ENCODE results near the gene ADAMTS5.

ADAMTS5 gene

DNA sequence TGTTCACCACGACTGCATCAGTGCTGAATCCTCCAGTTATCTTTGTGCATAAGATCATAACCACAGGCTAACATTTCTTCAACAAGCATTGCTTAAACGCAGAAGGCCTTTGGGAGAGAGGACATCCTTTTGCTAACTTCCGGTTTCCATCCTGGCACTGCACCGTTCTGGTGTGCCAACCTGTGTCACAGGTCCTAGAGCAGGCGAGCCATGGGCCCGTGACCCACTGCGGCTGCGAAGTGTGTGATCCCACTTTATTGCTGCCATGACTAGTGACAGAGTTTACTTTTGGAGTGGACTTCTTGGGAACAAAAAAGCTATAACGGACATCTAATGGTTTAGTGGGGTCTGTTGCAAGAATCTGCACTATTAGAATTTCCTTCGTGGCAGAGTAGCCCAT, 42.9 kb downstream of the ADAMTS5 start:
- Histone ChIP-seq H3K27me3 (replicated peaks) (no peaks in the 10 kb centered on the region), H3K27ac (no peak overlapping the region), H3K36me3 (replicated peaks) (no peaks in the 10 kb centered on the region), H3K4me3 (ENCODE audit: low read depth, low read length) (no peak overlapping the region)
- in situ Hi-C loops (cut with HindIII; ENCODE audit: low pct_ligation_motif_present, low sequenced_read_pairs), result no loop called here
- no peak for DNase-seq
- TF ChIP-seq, protein P1, sequence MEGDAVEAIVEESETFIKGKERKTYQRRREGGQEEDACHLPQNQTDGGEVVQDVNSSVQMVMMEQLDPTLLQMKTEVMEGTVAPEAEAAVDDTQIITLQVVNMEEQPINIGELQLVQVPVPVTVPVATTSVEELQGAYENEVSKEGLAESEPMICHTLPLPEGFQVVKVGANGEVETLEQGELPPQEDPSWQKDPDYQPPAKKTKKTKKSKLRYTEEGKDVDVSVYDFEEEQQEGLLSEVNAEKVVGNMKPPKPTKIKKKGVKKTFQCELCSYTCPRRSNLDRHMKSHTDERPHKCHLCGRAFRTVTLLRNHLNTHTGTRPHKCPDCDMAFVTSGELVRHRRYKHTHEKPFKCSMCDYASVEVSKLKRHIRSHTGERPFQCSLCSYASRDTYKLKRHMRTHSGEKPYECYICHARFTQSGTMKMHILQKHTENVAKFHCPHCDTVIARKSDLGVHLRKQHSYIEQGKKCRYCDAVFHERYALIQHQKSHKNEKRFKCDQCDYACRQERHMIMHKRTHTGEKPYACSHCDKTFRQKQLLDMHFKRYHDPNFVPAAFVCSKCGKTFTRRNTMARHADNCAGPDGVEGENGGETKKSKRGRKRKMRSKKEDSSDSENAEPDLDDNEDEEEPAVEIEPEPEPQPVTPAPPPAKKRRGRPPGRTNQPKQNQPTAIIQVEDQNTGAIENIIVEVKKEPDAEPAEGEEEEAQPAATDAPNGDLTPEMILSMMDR (IDR thresholded peaks at IDR 0.05; ENCODE audit: low read depth, low read length, missing control alignments), result no peak

DNA sequence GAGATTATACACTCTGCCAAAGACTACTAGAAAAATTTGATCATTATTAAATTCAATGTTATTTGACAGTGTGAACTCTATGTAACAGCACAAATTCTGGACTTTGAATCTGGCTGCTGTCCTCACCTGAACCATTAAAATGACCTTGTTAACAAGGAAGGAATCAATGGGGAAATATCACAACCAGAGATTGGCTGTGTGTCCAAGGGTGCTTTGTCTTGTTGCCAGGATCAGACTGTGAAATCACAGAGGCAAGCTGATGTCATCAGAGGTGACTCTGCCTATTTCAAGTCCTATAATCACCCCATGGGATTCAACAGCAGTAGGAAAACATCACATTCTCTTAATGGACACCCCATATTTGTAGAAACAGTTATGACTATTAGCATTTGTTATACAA, 46.8 kb downstream of the ADAMTS5 start:
- TF ChIP-seq, protein P1 (IDR thresholded peaks at IDR 0.05; ENCODE audit: low read depth, low read length, missing control alignments), result no peak
- no peaks in the 10 kb centered on the region for H3K36me3 ChIP-seq (replicated peaks)
- no peaks in the 10 kb centered on the region for H3K27me3 ChIP-seq (replicated peaks)
- DNase-seq, result no peak
- no peak overlapping the region for H3K4me3 ChIP-seq (ENCODE audit: low read depth, low read length)
- no peak overlapping the region for H3K27ac ChIP-seq
- in situ Hi-C loops (cut with HindIII; ENCODE audit: low pct_ligation_motif_present, low sequenced_read_pairs), result no loop called here

DNA sequence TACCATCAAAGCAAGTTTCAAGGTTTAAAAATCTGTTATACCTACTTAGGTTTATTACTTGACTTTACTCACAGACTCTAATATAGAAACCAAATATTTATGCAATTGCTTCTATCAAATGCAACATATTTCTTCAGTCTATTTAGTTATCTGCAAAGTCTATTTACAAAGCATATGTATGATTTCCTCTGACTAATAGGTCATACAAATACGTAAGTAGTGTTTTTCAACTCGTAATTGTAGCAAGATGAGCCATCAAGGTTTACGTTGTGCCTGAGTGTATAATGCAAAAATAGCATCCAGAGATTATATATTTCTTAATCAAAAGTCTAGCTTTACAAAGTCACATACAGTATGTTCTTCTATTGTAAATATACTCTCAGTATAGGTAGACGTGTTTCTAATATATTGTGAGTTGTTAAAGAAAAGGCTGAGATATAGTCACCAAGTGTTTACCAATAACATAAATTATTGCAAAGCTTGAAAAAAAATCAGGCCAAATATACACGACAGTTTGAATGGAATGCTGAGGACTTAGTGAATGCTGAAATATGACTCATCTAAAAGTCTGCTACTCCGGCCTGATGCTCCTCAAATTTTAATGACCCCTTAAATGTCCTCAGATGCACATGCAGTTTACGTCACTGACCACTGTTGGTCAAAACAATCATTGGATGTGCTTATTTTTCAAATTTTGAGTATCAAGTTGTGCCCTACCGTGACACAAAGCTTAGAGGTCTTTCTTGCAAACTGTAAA, 48.4 kb downstream of the ADAMTS5 start:
- Histone ChIP-seq H3K4me3 (ENCODE audit: low read depth, low read length) (no peak overlapping the region), H3K36me3 (replicated peaks) (no peaks in the 10 kb centered on the region), H3K27me3 (replicated peaks) (no peaks in the 10 kb centered on the region), H3K27ac (peak overlapping the region; percentile 5)
- peak; percentile 61 for DNase-seq
- TF ChIP-seq, protein P1 (IDR thresholded peaks at IDR 0.05; ENCODE audit: low read depth, low read length, missing control alignments), result no peak
- in situ Hi-C loops (cut with HindIII; ENCODE audit: low pct_ligation_motif_present, low sequenced_read_pairs), result no loop called here

DNA sequence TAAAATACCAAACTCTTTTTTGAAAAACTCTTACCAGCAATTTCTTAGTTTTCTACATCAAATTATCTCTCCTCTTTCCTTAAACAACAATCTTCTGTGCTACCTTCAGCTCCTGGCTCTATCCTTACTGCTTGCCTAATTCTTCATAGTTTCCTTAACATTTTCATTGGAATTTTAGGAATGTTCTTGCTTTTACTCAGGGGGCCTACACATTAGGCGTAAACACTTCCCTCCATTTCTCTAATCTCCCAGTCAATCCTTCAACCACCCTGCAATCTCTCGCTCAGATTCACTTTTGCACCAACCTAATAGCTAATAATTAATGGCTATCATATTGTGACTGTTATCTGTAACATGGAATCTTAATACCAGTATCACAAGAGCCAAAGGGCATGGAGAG, 50.1 kb downstream of the ADAMTS5 start:
- TF ChIP-seq, protein P1 (IDR thresholded peaks at IDR 0.05; ENCODE audit: low read depth, low read length, missing control alignments), result no peak
- in situ Hi-C loops (cut with HindIII; ENCODE audit: low pct_ligation_motif_present, low sequenced_read_pairs), result no loop called here
- no peak overlapping the region for H3K4me3 ChIP-seq (ENCODE audit: low read depth, low read length)
- no peaks in the 10 kb centered on the region for H3K36me3 ChIP-seq (replicated peaks)
- H3K27ac ChIP-seq, result no peak overlapping the region
- no peaks in the 10 kb centered on the region for H3K27me3 ChIP-seq (replicated peaks)
- no peak for DNase-seq

DNA sequence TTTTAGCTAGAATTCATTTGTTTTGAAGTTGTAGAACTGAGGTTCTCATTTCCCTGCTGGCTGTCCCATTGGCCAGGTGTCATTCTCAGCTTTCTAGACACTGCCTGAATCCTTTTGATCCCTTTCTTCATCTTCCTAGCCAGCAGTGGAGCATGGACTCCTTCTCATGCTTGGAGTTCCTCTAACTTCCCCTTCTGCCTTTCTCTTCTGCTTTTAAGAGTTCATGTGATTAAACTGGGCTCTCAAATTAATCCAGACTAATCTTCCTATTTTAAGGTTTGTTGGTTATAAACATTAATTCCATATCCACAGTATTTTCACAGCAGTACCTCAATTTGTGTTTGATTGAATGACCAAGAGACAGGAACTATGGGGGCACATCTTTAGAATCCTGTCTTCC, 52.3 kb downstream of the ADAMTS5 start:
- in situ Hi-C loops (cut with HindIII; ENCODE audit: low pct_ligation_motif_present, low sequenced_read_pairs), result no loop called here
- Histone ChIP-seq H3K4me3 (ENCODE audit: low read depth, low read length) (no peak overlapping the region), H3K27me3 (replicated peaks) (no peaks in the 10 kb centered on the region), H3K27ac (no peak overlapping the region), H3K36me3 (replicated peaks) (no peaks in the 10 kb centered on the region)
- no peak for DNase-seq
- TF ChIP-seq, protein P1 (IDR thresholded peaks at IDR 0.05; ENCODE audit: low read depth, low read length, missing control alignments), result no peak

DNA sequence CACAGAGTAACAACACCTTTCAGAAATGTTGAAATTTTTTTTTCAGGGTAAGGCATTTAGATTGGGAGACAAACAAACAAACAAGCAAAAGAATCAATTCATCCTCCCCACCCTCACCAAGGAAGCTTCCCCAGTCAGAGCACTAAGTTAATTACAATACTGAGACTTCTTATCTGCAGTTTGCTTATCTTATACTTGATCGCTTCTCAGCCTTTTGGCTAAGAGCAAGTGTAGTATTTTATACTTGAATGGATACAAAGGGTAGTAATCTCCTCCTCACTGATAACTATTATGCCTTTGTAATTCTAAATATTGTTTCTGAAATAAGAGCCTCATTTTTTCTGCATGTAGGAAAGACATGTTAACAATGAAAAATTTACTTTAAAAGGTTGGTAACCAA, 54.4 kb downstream of the ADAMTS5 start:
- Histone ChIP-seq H3K27ac (no peak overlapping the region), H3K4me3 (ENCODE audit: low read depth, low read length) (no peak overlapping the region), H3K36me3 (replicated peaks) (no peaks in the 10 kb centered on the region), H3K27me3 (replicated peaks) (no peaks in the 10 kb centered on the region)
- no peak for DNase-seq
- TF ChIP-seq, protein P1 (IDR thresholded peaks at IDR 0.05; ENCODE audit: low read depth, low read length, missing control alignments), result no peak
- in situ Hi-C loops (cut with HindIII; ENCODE audit: low pct_ligation_motif_present, low sequenced_read_pairs), result no loop called here
